GM12878 (cell line): Measurements from ENCODE around the gene KIF22. TPM values are rescaled to one million over a fixed set of nuclear protein-coding genes. Genes with fewer than 3 reads are reported as not detected.

Experiments
- CHD2 ChIP-seq: IDR thresholded peaks from 2 replicates; pipeline ENCODE4 v1.6.1; 2011; ENCODE audit warnings: low read depth, low read length, improper control_type of control experiment, borderline replicate concordance
- CHD4 ChIP-seq: fragments of 200-600 bp; sonication (generic); IDR thresholded peaks from 2 replicates; pipeline ENCODE4 v1.6.1; 2016; ENCODE audit warnings: mild to moderate bottlenecking
- EGR1 ChIP-seq, 2 experiments: IDR thresholded peaks; 1 replicate in 1 of 2; 2 replicates in 1 of 2; pipeline ENCODE4 v1.6.1; 2011 to 2012; ENCODE audit warnings: low read depth in 2 of 2, low read length in 2 of 2, borderline replicate concordance in 1 of 2, mild to moderate bottlenecking in 1 of 2, moderate library complexity in 1 of 2
- ESRRA ChIP-seq: IDR thresholded peaks from 2 replicates; pipeline ENCODE4 v1.6.1; 2012; ENCODE audit warnings: mild to moderate bottlenecking, low read length, improper control_type of control experiment
- FOXK2 ChIP-seq: fragments of 450-650 bp; IDR thresholded peaks from 2 replicates; pipeline ENCODE4 v1.6.1; 2017; ENCODE audit warnings: mild to moderate bottlenecking, moderate library complexity
- NR2C1 ChIP-seq: fragments of 450-650 bp; IDR thresholded peaks from 2 replicates; pipeline ENCODE4 v1.6.1; 2017; ENCODE audit warnings: antibody characterized with exemption, mild to moderate bottlenecking, moderate library complexity
- PML ChIP-seq: IDR thresholded peaks from 2 replicates; pipeline ENCODE4 v1.6.1; 2012; ENCODE audit warnings: low read length, inconsistent platforms
- POLR2AphosphoS5 ChIP-seq: IDR thresholded peaks from 2 replicates; pipeline ENCODE4 v1.6.1; 2011; ENCODE audit warnings: mild to moderate bottlenecking, low read length, inconsistent platforms
- RAD51 ChIP-seq: fragments of 450-650 bp; IDR thresholded peaks from 2 replicates; pipeline ENCODE4 v1.6.1; 2016; ENCODE audit warnings: moderate library complexity, mild to moderate bottlenecking, inconsistent platforms
- SMAD5 ChIP-seq: IDR thresholded peaks from 2 replicates; pipeline ENCODE4 v1.6.1; 2016; ENCODE audit warnings: antibody characterized with exemption, low read depth
- SRF ChIP-seq, 2 experiments: IDR thresholded peaks; 2 replicates each; pipeline ENCODE4 v1.6.1; 2011; ENCODE audit warnings: low read depth in 2 of 2, low read length in 2 of 2, mild to moderate bottlenecking in 1 of 2, moderate library complexity in 1 of 2
- SUZ12 ChIP-seq: fragments of 200-600 bp; sonication (generic); IDR thresholded peaks from one replicate; pipeline ENCODE4 v1.6.1; 2018; ENCODE audit warnings: antibody characterized with exemption, mild to moderate bottlenecking; ENCODE audit not compliant: unreplicated experiment
- YBX1 ChIP-seq: fragments of 450-650 bp; IDR thresholded peaks from 2 replicates; pipeline ENCODE4 v1.6.1; 2016; ENCODE audit warnings: antibody characterized with exemption
- ZNF217 ChIP-seq: fragments of 450-650 bp; IDR thresholded peaks from 2 replicates; pipeline ENCODE4 v1.6.1; 2017; ENCODE audit warnings: antibody characterized with exemption, mild to moderate bottlenecking
- polyA plus RNA-seq, 11 experiments: library from polyadenylated mRNA; depleted of rRNA in 4 of 11; unstranded in 6 of 11; stranded (reverse) in 5 of 11; fragments of >200 nt; fragmentation: Nextera tagmentation in 4 of 11; fragmentation: Illumina TruSeq in 1 of 11; extraction: Ambion mirVana in 4 of 11; extraction: Trizol in 1 of 11; gene quantifications; 1 replicate in 1 of 11; 2 replicates in 10 of 11; pipeline versions ENCODE4 v1.2.1 to v1.2.3, GENCODE V29; 2011 to 2016; ENCODE audit warnings: inconsistent platforms in 2 of 11, missing spikeins in 2 of 11, low read depth in 1 of 11
- total RNA-seq, 4 experiments: library from RNA; depleted of rRNA in 3 of 4; stranded (reverse); fragments of >200 nt in 3 of 4; fragmentation: Illumina TruSeq in 1 of 4; extraction: Trizol in 1 of 4; gene quantifications; 2 replicates each; pipeline versions ENCODE4 v1.2.1 to v1.2.3, GENCODE V29; 2013 to 2021
- TF ChIP-seq, protein P1 (sequence below): fragments of 450-650 bp; IDR thresholded peaks from 2 replicates; pipeline ENCODE4 v1.6.1; 2017; ENCODE audit warnings: low read depth, mild to moderate bottlenecking, moderate library complexity
- TF ChIP-seq, protein P2 (sequence below): fragments of 450-650 bp; IDR thresholded peaks from 2 replicates; pipeline ENCODE4 v1.6.1; 2017; ENCODE audit warnings: mild to moderate bottlenecking
- TF ChIP-seq, protein P3 (sequence below): IDR thresholded peaks from 2 replicates; pipeline ENCODE4 v1.6.1; 2012; ENCODE audit warnings: low read depth, low read length, improper control_type of control experiment
- TF ChIP-seq, protein P4 (sequence below): fragments of 150-350 bp; IDR thresholded peaks from 2 replicates; pipeline ENCODE4 v1.6.1; 2016; ENCODE audit warnings: low read depth, low read length
- TF ChIP-seq, protein P5 (sequence below): fragments of 450-650 bp; IDR thresholded peaks from 2 replicates; pipeline ENCODE4 v1.6.1; 2017; ENCODE audit warnings: mild to moderate bottlenecking, moderate library complexity

Gene KIF22
- total and polyA plus RNA-seq, 10 of the 15 experiments (the other 5 are each of a cell fraction or from before 2014, with no cell fraction given), result 7.6 to 158 (median 132) TPM

DNA sequence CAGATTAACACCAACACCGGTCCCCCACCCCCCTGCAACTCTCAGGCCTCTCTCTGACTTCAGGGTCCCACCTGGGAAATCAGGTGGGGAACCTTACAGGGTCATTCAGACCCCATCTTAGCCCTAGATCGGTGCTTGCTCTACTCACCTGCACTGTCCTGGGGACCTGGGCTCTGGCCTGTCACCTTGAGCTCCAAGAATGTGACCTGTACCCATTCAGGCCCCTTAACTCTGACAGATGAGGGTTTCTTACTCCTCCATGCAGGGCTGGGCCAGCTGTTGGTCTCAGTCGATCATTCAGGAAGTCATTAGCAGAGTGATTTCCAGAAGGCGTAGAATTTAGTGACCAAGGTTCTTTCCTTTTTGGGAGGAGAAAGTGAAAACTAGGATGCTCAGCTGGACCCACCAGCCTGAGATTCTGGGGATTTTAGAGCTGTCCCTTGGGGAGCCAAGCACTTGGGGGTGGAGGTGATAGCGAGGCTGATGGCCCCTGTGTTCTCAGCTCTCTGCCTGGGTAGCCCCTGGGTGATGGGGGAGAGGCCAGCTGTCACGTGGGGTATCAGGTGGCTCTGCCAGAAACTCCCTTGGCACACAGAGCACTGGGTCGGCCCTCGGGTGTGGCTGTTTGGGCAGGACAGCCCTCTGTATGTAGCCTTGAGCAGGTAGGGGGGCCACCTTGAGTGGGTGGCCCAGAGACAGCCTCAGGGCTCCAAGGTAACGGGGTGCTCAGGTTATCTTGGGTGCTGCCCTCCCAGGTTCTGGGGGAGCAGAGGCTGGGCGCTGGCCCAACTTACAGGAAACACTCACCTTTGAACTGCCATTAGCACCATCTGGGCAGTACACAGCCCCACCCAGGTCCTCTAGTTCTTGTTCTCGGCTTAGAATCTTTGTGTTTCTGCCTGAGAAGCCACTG is 30.4 kb downstream of the KIF22 start (continued):
- TF ChIP-seq, protein P1, sequence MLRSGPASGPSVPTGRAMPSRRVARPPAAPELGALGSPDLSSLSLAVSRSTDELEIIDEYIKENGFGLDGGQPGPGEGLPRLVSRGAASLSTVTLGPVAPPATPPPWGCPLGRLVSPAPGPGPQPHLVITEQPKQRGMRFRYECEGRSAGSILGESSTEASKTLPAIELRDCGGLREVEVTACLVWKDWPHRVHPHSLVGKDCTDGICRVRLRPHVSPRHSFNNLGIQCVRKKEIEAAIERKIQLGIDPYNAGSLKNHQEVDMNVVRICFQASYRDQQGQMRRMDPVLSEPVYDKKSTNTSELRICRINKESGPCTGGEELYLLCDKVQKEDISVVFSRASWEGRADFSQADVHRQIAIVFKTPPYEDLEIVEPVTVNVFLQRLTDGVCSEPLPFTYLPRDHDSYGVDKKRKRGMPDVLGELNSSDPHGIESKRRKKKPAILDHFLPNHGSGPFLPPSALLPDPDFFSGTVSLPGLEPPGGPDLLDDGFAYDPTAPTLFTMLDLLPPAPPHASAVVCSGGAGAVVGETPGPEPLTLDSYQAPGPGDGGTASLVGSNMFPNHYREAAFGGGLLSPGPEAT, result peak; percentile 67
- TF ChIP-seq PML, result no peak
- peak; percentile 45; the same call in 1 of the 2 replicates for TF ChIP-seq NR2C1
- TF ChIP-seq, protein P2, sequence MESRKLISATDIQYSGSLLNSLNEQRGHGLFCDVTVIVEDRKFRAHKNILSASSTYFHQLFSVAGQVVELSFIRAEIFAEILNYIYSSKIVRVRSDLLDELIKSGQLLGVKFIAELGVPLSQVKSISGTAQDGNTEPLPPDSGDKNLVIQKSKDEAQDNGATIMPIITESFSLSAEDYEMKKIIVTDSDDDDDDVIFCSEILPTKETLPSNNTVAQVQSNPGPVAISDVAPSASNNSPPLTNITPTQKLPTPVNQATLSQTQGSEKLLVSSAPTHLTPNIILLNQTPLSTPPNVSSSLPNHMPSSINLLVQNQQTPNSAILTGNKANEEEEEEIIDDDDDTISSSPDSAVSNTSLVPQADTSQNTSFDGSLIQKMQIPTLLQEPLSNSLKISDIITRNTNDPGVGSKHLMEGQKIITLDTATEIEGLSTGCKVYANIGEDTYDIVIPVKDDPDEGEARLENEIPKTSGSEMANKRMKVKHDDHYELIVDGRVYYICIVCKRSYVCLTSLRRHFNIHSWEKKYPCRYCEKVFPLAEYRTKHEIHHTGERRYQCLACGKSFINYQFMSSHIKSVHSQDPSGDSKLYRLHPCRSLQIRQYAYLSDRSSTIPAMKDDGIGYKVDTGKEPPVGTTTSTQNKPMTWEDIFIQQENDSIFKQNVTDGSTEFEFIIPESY, result no peak
- TF ChIP-seq, protein P3, sequence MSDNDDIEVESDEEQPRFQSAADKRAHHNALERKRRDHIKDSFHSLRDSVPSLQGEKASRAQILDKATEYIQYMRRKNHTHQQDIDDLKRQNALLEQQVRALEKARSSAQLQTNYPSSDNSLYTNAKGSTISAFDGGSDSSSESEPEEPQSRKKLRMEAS, result peak; percentile 27; the same call in 1 of the 2 replicates
- no peak for TF ChIP-seq EGR1 (IDR thresholded peaks at IDR 0.05; ENCODE audit: borderline replicate concordance in 1 of 2, low read depth in 2 of 2, low read length in 2 of 2)
- no peak for TF ChIP-seq FOXK2
- no peak for TF ChIP-seq ESRRA
- TF ChIP-seq, protein P4, sequence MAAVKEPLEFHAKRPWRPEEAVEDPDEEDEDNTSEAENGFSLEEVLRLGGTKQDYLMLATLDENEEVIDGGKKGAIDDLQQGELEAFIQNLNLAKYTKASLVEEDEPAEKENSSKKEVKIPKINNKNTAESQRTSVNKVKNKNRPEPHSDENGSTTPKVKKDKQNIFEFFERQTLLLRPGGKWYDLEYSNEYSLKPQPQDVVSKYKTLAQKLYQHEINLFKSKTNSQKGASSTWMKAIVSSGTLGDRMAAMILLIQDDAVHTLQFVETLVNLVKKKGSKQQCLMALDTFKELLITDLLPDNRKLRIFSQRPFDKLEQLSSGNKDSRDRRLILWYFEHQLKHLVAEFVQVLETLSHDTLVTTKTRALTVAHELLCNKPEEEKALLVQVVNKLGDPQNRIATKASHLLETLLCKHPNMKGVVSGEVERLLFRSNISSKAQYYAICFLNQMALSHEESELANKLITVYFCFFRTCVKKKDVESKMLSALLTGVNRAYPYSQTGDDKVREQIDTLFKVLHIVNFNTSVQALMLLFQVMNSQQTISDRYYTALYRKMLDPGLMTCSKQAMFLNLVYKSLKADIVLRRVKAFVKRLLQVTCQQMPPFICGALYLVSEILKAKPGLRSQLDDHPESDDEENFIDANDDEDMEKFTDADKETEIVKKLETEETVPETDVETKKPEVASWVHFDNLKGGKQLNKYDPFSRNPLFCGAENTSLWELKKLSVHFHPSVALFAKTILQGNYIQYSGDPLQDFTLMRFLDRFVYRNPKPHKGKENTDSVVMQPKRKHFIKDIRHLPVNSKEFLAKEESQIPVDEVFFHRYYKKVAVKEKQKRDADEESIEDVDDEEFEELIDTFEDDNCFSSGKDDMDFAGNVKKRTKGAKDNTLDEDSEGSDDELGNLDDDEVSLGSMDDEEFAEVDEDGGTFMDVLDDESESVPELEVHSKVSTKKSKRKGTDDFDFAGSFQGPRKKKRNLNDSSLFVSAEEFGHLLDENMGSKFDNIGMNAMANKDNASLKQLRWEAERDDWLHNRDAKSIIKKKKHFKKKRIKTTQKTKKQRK, result no peak
- peak; percentile 4 for TF ChIP-seq SMAD5
- no peak for TF ChIP-seq SRF (IDR thresholded peaks at IDR 0.05; ENCODE audit: low read depth in 2 of 2, low read length in 2 of 2)
- no peak for TF ChIP-seq ZNF217
- no peak for TF ChIP-seq SUZ12
- peak; percentile 99 for TF ChIP-seq RAD51
- TF ChIP-seq CHD4, result no peak
- no peak for TF ChIP-seq CHD2
- TF ChIP-seq YBX1, result no peak
- TF ChIP-seq, protein P5, sequence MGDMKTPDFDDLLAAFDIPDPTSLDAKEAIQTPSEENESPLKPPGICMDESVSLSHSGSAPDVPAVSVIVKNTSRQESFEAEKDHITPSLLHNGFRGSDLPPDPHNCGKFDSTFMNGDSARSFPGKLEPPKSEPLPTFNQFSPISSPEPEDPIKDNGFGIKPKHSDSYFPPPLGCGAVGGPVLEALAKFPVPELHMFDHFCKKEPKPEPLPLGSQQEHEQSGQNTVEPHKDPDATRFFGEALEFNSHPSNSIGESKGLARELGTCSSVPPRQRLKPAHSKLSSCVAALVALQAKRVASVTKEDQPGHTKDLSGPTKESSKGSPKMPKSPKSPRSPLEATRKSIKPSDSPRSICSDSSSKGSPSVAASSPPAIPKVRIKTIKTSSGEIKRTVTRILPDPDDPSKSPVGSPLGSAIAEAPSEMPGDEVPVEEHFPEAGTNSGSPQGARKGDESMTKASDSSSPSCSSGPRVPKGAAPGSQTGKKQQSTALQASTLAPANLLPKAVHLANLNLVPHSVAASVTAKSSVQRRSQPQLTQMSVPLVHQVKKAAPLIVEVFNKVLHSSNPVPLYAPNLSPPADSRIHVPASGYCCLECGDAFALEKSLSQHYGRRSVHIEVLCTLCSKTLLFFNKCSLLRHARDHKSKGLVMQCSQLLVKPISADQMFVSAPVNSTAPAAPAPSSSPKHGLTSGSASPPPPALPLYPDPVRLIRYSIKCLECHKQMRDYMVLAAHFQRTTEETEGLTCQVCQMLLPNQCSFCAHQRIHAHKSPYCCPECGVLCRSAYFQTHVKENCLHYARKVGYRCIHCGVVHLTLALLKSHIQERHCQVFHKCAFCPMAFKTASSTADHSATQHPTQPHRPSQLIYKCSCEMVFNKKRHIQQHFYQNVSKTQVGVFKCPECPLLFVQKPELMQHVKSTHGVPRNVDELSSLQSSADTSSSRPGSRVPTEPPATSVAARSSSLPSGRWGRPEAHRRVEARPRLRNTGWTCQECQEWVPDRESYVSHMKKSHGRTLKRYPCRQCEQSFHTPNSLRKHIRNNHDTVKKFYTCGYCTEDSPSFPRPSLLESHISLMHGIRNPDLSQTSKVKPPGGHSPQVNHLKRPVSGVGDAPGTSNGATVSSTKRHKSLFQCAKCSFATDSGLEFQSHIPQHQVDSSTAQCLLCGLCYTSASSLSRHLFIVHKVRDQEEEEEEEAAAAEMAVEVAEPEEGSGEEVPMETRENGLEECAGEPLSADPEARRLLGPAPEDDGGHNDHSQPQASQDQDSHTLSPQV, result no peak
- TF ChIP-seq POLR2AphosphoS5, result peak; percentile 81
